ENCODE data around the gene DDX18.

DDX18 gene

GRCh38 chr2:117853873-117854272, 39.4 kb downstream of the DDX18 start:
- no peaks in the 10 kb centered on the region for H3K9me3 Mint-ChIP-seq
- no peak for DNase-seq
- no peak overlapping the region for H3K27ac Mint-ChIP-seq
- peaks cover 50% of the 10 kb centered on the region for H3K27me3 Mint-ChIP-seq
- H3K4me3 Mint-ChIP-seq: no peak overlapping the region
- no peaks in the 10 kb centered on the region for H3K36me3 Mint-ChIP-seq (ENCODE audit: low read depth)
- H3K4me1 Mint-ChIP-seq (ENCODE audit: low read depth): no peaks in the 10 kb centered on the region

- Mint-ChIP-seq H3K9me3 (no peaks in the 10 kb centered on the region), H3K36me3 (ENCODE audit: low read depth) (no peaks in the 10 kb centered on the region), H3K4me3 (no peak overlapping the region), H3K27me3 (peaks cover 46% of the 10 kb centered on the region), H3K27ac (no peak overlapping the region), H3K4me1 (ENCODE audit: low read depth) (no peaks in the 10 kb centered on the region)
- DNase-seq: no peak
These were observed 40.1 kb downstream of the DDX18 start for GRCh38 chr2:117854610-117855009.

GRCh38 chr2:117855886-117856285, 41.4 kb downstream of the DDX18 start:
- no peak for DNase-seq
- H3K27me3 Mint-ChIP-seq: peaks cover 35% of the 10 kb centered on the region
- no peak overlapping the region for H3K27ac Mint-ChIP-seq
- H3K36me3 Mint-ChIP-seq (ENCODE audit: low read depth): no peaks in the 10 kb centered on the region
- H3K4me1 Mint-ChIP-seq (ENCODE audit: low read depth): no peaks in the 10 kb centered on the region
- no peak overlapping the region for H3K4me3 Mint-ChIP-seq
- no peaks in the 10 kb centered on the region for H3K9me3 Mint-ChIP-seq

- no peaks in the 10 kb centered on the region for H3K36me3 Mint-ChIP-seq (ENCODE audit: low read depth)
- peaks cover 32% of the 10 kb centered on the region for H3K27me3 Mint-ChIP-seq
- no peak overlapping the region for H3K27ac Mint-ChIP-seq
- DNase-seq: no peak
- no peak overlapping the region for H3K4me3 Mint-ChIP-seq
- no peaks in the 10 kb centered on the region for H3K9me3 Mint-ChIP-seq
- H3K4me1 Mint-ChIP-seq (ENCODE audit: low read depth): no peaks in the 10 kb centered on the region
These were observed 42.1 kb downstream of the DDX18 start for GRCh38 chr2:117856415-117857210.

- peaks cover 6% of the 10 kb centered on the region for H3K9me3 Mint-ChIP-seq
- H3K4me3 Mint-ChIP-seq: no peak overlapping the region
- H3K27ac Mint-ChIP-seq: no peak overlapping the region
- H3K4me1 Mint-ChIP-seq (ENCODE audit: low read depth): no peaks in the 10 kb centered on the region
- DNase-seq: no peak
- peaks cover 17% of the 10 kb centered on the region for H3K27me3 Mint-ChIP-seq
- no peaks in the 10 kb centered on the region for H3K36me3 Mint-ChIP-seq (ENCODE audit: low read depth)
These were observed 43.8 kb downstream of the DDX18 start for GRCh38 chr2:117858336-117858735.

- Mint-ChIP-seq H3K27me3 (peaks cover 13% of the 10 kb centered on the region), H3K9me3 (peaks cover 6% of the 10 kb centered on the region), H3K4me1 (ENCODE audit: low read depth) (no peaks in the 10 kb centered on the region), H3K4me3 (no peak overlapping the region), H3K27ac (no peak overlapping the region), H3K36me3 (ENCODE audit: low read depth) (no peaks in the 10 kb centered on the region)
- no peak for DNase-seq
These were observed 44.5 kb downstream of the DDX18 start for GRCh38 chr2:117858892-117859531.

GRCh38 chr2:117859532-117859911, 45.0 kb downstream of the DDX18 start:
- Mint-ChIP-seq H3K4me1 (ENCODE audit: low read depth) (no peaks in the 10 kb centered on the region), H3K36me3 (ENCODE audit: low read depth) (no peaks in the 10 kb centered on the region), H3K4me3 (no peak overlapping the region), H3K9me3 (peaks cover 6% of the 10 kb centered on the region), H3K27ac (no peak overlapping the region), H3K27me3 (peaks cover 10% of the 10 kb centered on the region)
- no peak for DNase-seq

- Mint-ChIP-seq H3K36me3 (ENCODE audit: low read depth) (no peaks in the 10 kb centered on the region), H3K9me3 (peaks cover 6% of the 10 kb centered on the region), H3K4me1 (ENCODE audit: low read depth) (no peaks in the 10 kb centered on the region), H3K4me3 (no peak overlapping the region), H3K27ac (no peak overlapping the region), H3K27me3 (peaks cover 7% of the 10 kb centered on the region)
- no peak for DNase-seq
These were observed 45.6 kb downstream of the DDX18 start for GRCh38 chr2:117859924-117860647.

- Mint-ChIP-seq H3K4me1 (ENCODE audit: low read depth) (no peaks in the 10 kb centered on the region), H3K27ac (no peak overlapping the region), H3K4me3 (no peak overlapping the region), H3K9me3 (peaks cover 6% of the 10 kb centered on the region), H3K36me3 (ENCODE audit: low read depth) (no peaks in the 10 kb centered on the region), H3K27me3 (peaks cover 7% of the 10 kb centered on the region)
- DNase-seq: no peak
These were observed 48.0 kb downstream of the DDX18 start for GRCh38 chr2:117862459-117862858.

- Mint-ChIP-seq H3K4me3 (no peak overlapping the region), H3K9me3 (peaks cover 3% of the 10 kb centered on the region), H3K4me1 (ENCODE audit: low read depth) (no peaks in the 10 kb centered on the region), H3K36me3 (ENCODE audit: low read depth) (no peaks in the 10 kb centered on the region), H3K27ac (no peak overlapping the region), H3K27me3 (peaks cover 39% of the 10 kb centered on the region)
- DNase-seq: no peak
These were observed 61.3 kb downstream of the DDX18 start for GRCh38 chr2:117875786-117876185.

GRCh38 chr2:117879003-117879402, 64.5 kb downstream of the DDX18 start:
- Mint-ChIP-seq H3K27me3 (peaks cover 49% of the 10 kb centered on the region), H3K9me3 (peaks cover 10% of the 10 kb centered on the region), H3K36me3 (ENCODE audit: low read depth) (no peaks in the 10 kb centered on the region), H3K27ac (no peak overlapping the region), H3K4me3 (no peak overlapping the region), H3K4me1 (ENCODE audit: low read depth) (no peaks in the 10 kb centered on the region)
- no peak for DNase-seq

Measured in activated T-cell treated with anti-CD3 and anti-CD28 coated beads, Interleukin-2, amount 50 U/mL, for 24 hours (primary cell).